Measurements from ENCODE around the gene SMLR1. TPM values are rescaled to one million over a fixed set of nuclear protein-coding genes. Genes with fewer than 3 reads are reported as not detected.

Gene SMLR1
- total RNA-seq, 2 donors from 2014 or later: 0.40 to 0.42 TPM

DNA sequence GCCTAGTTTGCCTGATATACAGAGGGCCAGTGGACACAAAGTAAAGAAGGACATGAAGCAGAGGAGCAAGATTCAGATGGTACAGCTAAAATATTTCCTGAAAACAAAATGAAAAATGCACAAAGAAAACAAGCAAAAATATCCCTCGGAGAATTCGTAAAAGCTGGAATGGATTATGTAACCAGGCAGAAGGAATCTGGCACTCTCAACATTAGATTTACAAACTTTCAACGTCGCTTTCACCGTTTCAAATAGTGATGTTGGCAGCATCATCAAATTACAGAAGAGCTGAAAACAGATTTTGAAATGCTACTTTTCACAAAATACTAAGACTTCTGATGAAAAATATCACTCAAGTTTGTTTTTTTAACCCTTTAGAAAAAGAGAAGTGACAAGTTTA, 11.7 kb downstream of the SMLR1 start:
- TF ChIP-seq CTCF (conservative IDR thresholded peaks at IDR 0.05): no peak
- peaks cover 5% of the 10 kb centered on the region for H3K4me1 Mint-ChIP-seq
- H3K27me3 Mint-ChIP-seq (ENCODE audit: insufficient read depth): no peaks in the 10 kb centered on the region
- Histone ChIP-seq H3K4me3 (ENCODE audit: low read length) (no peak overlapping the region), H3K36me3 (ENCODE audit: control insufficient read depth, insufficient read depth, low read length) (peaks cover 27% of the 10 kb centered on the region), H3K27ac (ENCODE audit: low read depth, low read length) (no peak overlapping the region), H3K9ac (ENCODE audit: extremely low read depth, low read length, poor library complexity, severe bottlenecking) (no peak overlapping the region), H3K27me3 (ENCODE audit: control insufficient read depth, insufficient read depth, low read length, poor library complexity, severe bottlenecking) (no peaks in the 10 kb centered on the region), H3K9me3 (ENCODE audit: control insufficient read depth, low read length) (no peaks in the 10 kb centered on the region), H3K4me1 (ENCODE audit: control insufficient read depth, insufficient read depth, low read length) (no peaks in the 10 kb centered on the region)
- no peaks in the 10 kb centered on the region for H3K9me3 Mint-ChIP-seq
- no peak overlapping the region for H3K27ac Mint-ChIP-seq
- 96 to 100% methylated on average over 4 to 5 of the region's 5 CpGs for WGBS, 2 experiments (ENCODE audit: insufficient coverage in 1 of 2, insufficient read length in 1 of 2)
- no peak for DNase-seq
- H3K36me3 Mint-ChIP-seq (ENCODE audit: low read depth): peaks cover 14% of the 10 kb centered on the region
- H3K4me3 Mint-ChIP-seq: no peak overlapping the region

DNA sequence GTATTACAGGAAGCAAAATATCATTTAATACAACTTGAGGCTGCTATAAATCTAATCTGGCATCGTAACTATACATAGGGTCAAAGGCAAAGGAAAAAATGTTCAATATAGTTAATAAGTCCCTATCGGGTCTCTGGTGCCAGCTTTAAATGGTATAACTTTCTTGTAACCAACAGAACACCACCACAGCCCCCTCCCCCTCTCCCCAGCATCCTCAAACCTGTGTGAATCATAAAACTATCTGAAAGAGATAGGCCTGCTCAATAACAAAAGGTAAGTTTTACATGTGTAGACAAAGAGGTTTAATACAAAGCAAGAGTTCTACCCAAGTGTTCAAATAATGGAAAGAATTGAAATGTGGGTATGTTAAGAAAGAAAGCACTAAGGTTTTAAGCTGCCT, 12.2 kb downstream of the SMLR1 start:
- DNase-seq: no peak

GRCh38 chr6:130840050-130840449, 12.8 kb downstream of the SMLR1 start:
- Histone ChIP-seq H3K27me3 (ENCODE audit: control insufficient read depth, insufficient read depth, low read length, poor library complexity, severe bottlenecking) (no peaks in the 10 kb centered on the region), H3K9ac (ENCODE audit: extremely low read depth, low read length, poor library complexity, severe bottlenecking) (no peak overlapping the region), H3K4me1 (ENCODE audit: control insufficient read depth, insufficient read depth, low read length) (no peaks in the 10 kb centered on the region), H3K27ac (ENCODE audit: low read depth, low read length) (no peak overlapping the region), H3K9me3 (ENCODE audit: control insufficient read depth, low read length) (no peaks in the 10 kb centered on the region), H3K36me3 (ENCODE audit: control insufficient read depth, insufficient read depth, low read length) (peaks cover 27% of the 10 kb centered on the region), H3K4me3 (ENCODE audit: low read length) (no peak overlapping the region)
- no peak for DNase-seq
- H3K27ac Mint-ChIP-seq: no peak overlapping the region
- peaks cover 14% of the 10 kb centered on the region for H3K36me3 Mint-ChIP-seq (ENCODE audit: low read depth)
- H3K9me3 Mint-ChIP-seq: no peaks in the 10 kb centered on the region
- peaks cover 5% of the 10 kb centered on the region for H3K4me1 Mint-ChIP-seq
- H3K4me3 Mint-ChIP-seq: no peak overlapping the region
- H3K27me3 Mint-ChIP-seq (ENCODE audit: insufficient read depth): no peaks in the 10 kb centered on the region
- WGBS, 2 experiments (ENCODE audit: insufficient coverage in 1 of 2, insufficient read length in 1 of 2): 86% methylated on average over 2 of the region's 2 CpGs; no CpG with 5 or more reads in 1 of the 2 experiments
- TF ChIP-seq CTCF (conservative IDR thresholded peaks at IDR 0.05): no peak

More for the DNA sequence above, 12.2 kb downstream of the SMLR1 start:
- TF ChIP-seq CTCF (conservative IDR thresholded peaks at IDR 0.05): no peak
- Mint-ChIP-seq H3K36me3 (ENCODE audit: low read depth) (peaks cover 14% of the 10 kb centered on the region), H3K27me3 (ENCODE audit: insufficient read depth) (no peaks in the 10 kb centered on the region), H3K4me3 (no peak overlapping the region), H3K9me3 (no peaks in the 10 kb centered on the region), H3K27ac (no peak overlapping the region), H3K4me1 (peaks cover 5% of the 10 kb centered on the region)
- Histone ChIP-seq H3K27me3 (ENCODE audit: control insufficient read depth, insufficient read depth, low read length, poor library complexity, severe bottlenecking) (no peaks in the 10 kb centered on the region), H3K4me1 (ENCODE audit: control insufficient read depth, insufficient read depth, low read length) (no peaks in the 10 kb centered on the region), H3K4me3 (ENCODE audit: low read length) (no peak overlapping the region), H3K36me3 (ENCODE audit: control insufficient read depth, insufficient read depth, low read length) (peaks cover 27% of the 10 kb centered on the region), H3K27ac (ENCODE audit: low read depth, low read length) (no peak overlapping the region), H3K9me3 (ENCODE audit: control insufficient read depth, low read length) (no peaks in the 10 kb centered on the region), H3K9ac (ENCODE audit: extremely low read depth, low read length, poor library complexity, severe bottlenecking) (no peak overlapping the region)
- 82% methylated on average over 1 of the region's 2 CpGs; no CpG with 5 or more reads in 1 of the 2 experiments for WGBS, 2 experiments (ENCODE audit: insufficient coverage in 1 of 2, insufficient read length in 1 of 2)
